Suprapubic skin (tissue), 3 donors: ENCODE data around the gene IFT172.
"Not testable (repeated sequence)": the region's sequence is repeated elsewhere in the genome, so short reads cannot be mapped to it uniquely, and the experiment has no call there.

Experiments used
- POLR2A ChIP-seq, 2 donors: fragments of 450-650 bp; IDR thresholded peaks; one replicate each; pipeline ENCODE4 v1.6.1; 2017; ENCODE audit warnings: antibody characterized with exemption in 2 of 2, mild to moderate bottlenecking in 2 of 2, moderate library complexity in 2 of 2
- TF ChIP-seq, protein P1 (sequence below), 2 donors: fragments of 200-600 bp in 1 of 2; fragments of 450-650 bp in 1 of 2; sonication (generic) in 1 of 2; IDR thresholded peaks; one replicate each; pipeline ENCODE4 v1.5.1; 2016 to 2019; ENCODE audit warnings: antibody characterized with exemption in 2 of 2, mild to moderate bottlenecking in 1 of 2, moderate library complexity in 1 of 2

DNA sequence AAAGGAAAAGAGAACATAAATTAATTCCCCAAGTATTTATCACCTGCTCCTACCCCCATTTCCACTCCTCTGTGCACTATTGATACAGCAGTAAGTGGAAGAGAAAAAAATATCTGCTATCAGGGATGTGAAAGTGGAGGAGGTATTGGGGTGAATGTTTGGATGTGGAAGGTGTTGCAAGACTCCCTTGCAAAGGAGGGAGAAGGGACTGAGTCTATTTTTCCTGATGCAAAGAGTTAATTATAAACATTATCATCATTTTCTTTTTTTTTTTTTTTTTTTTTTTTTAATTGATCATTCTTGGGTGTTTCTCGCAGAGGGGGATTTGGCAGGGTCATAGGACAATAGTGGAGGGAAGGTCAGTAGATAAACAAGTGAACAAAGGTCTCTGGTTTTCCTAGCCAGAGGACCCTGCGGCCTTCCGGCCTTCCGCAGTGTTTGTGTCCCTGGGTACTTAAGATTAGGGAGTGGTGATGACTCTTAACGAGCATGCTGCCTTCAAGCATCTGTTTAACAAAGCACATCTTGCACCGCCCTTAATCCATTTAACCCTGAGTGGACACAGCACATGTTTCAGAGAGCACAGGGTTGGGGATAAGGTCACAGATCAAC lies 49.4 kb upstream of the IFT172 start:
- TF ChIP-seq, protein P1, sequence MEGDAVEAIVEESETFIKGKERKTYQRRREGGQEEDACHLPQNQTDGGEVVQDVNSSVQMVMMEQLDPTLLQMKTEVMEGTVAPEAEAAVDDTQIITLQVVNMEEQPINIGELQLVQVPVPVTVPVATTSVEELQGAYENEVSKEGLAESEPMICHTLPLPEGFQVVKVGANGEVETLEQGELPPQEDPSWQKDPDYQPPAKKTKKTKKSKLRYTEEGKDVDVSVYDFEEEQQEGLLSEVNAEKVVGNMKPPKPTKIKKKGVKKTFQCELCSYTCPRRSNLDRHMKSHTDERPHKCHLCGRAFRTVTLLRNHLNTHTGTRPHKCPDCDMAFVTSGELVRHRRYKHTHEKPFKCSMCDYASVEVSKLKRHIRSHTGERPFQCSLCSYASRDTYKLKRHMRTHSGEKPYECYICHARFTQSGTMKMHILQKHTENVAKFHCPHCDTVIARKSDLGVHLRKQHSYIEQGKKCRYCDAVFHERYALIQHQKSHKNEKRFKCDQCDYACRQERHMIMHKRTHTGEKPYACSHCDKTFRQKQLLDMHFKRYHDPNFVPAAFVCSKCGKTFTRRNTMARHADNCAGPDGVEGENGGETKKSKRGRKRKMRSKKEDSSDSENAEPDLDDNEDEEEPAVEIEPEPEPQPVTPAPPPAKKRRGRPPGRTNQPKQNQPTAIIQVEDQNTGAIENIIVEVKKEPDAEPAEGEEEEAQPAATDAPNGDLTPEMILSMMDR (IDR thresholded peaks at IDR 0.05): not testable (repeated sequence)
- not testable (repeated sequence) for TF ChIP-seq POLR2A (IDR thresholded peaks at IDR 0.05)
